IMR-90 (cell line): ENCODE measurements around the gene DHX57. TPM values are rescaled to one million over a fixed set of nuclear protein-coding genes. Genes with fewer than 3 reads are reported as not detected.

Experiments
- ATAC-seq: fragments of 200-7000 bp; cut with Tn5 transposase; 2 replicates; pipeline ENCODE4 v1.9.1; 2020; ENCODE audit warnings: low read depth, mild to moderate bottlenecking, moderate library complexity
- BruUV-seq: library from RNA; stranded (reverse); fragments of 400-500 nt; replicated peaks from 2 replicates; lab custom pipeline; 2021; lab: Mats Ljungman, UMichigan
- CTCF ChIA-PET: fragments of 300-600 bp; formaldehyde crosslinking; extraction: SDS; loops from one replicate; lab custom pipeline; 2021; ENCODE audit warnings: antibody characterized with exemption; lab: Yijun Ruan, JAX
- POLR2A ChIA-PET: fragments of 300-600 bp; sonication (Branson Sonifier 250); formaldehyde crosslinking; loops from one replicate; lab custom pipeline; 2022; ENCODE audit warnings: antibody characterized with exemption; ENCODE audit not compliant: unreplicated experiment; lab: Charles Lee
- DNase-seq: peaks from one replicate; pipeline ENCODE4 v3.0.0; 2013
- H2AFZ ChIP-seq: replicated peaks from 2 replicates; pipeline ENCODE3; 2013; ENCODE audit warnings: low read length, mild to moderate bottlenecking; ENCODE audit not compliant: poor library complexity
- H2AK5ac ChIP-seq: 2 replicates; pipeline ENCODE4 v1.6.1; 2013; ENCODE audit warnings: low read depth, low read length, inconsistent platforms
- H2AK9ac ChIP-seq: replicated peaks from 2 replicates; pipeline ENCODE3; 2013; ENCODE audit warnings: mild to moderate bottlenecking, low read depth, low read length, moderate library complexity; ENCODE audit not compliant: poor library complexity
- H2BK120ac ChIP-seq: 2 replicates; pipeline ENCODE4 v1.6.1; 2013; ENCODE audit warnings: low read depth, low read length, inconsistent platforms
- H2BK15ac ChIP-seq: 3 replicates; pipeline ENCODE4 v1.6.1; 2013; ENCODE audit warnings: low read depth, low read length, inconsistent platforms
- H2BK20ac ChIP-seq: 2 replicates; pipeline ENCODE4 v1.6.1; 2013; ENCODE audit warnings: low read depth, mild to moderate bottlenecking, inconsistent platforms, low read length, moderate library complexity
- H2BK5ac ChIP-seq: 2 replicates; pipeline ENCODE4 v1.6.1; 2013; ENCODE audit warnings: mild to moderate bottlenecking, low read depth, low read length, inconsistent platforms; ENCODE audit not compliant: poor library complexity, severe bottlenecking
- H3K14ac ChIP-seq: replicated peaks from 2 replicates; pipeline ENCODE4 v1.6.1; 2013; ENCODE audit warnings: low read depth, low read length, inconsistent platforms
- H3K18ac ChIP-seq: 2 replicates; pipeline ENCODE4 v1.6.1; 2013; ENCODE audit warnings: low read depth, low read length, control low read depth
- H3K23ac ChIP-seq: 2 replicates; pipeline ENCODE4 v1.6.1; 2013; ENCODE audit warnings: low read depth, low read length, inconsistent platforms
- H3K27ac ChIP-seq: 2 replicates; pipeline ENCODE4 v1.5.1; 2013; ENCODE audit warnings: mild to moderate bottlenecking, control low read depth, low read length; ENCODE audit not compliant: insufficient read depth
- H3K27me3 ChIP-seq: 2 replicates; pipeline ENCODE4 v1.6.1; 2013; ENCODE audit warnings: low read length; ENCODE audit not compliant: control insufficient read depth, insufficient read depth
- H3K36me3 ChIP-seq: 2 replicates; pipeline ENCODE4 v1.6.1; 2013; ENCODE audit warnings: low read length, mixed read lengths; ENCODE audit not compliant: control insufficient read depth, insufficient read depth
- H3K4ac ChIP-seq: 2 replicates; pipeline ENCODE4 v1.6.1; 2013; ENCODE audit warnings: low read depth, low read length, inconsistent platforms
- H3K4me1 ChIP-seq: 2 replicates; pipeline ENCODE4 v1.6.1; 2013; ENCODE audit warnings: low read length, mixed read lengths; ENCODE audit not compliant: control insufficient read depth, insufficient read depth
- H3K4me2 ChIP-seq: 2 replicates; pipeline ENCODE4 v1.6.1; 2013; ENCODE audit warnings: low read depth, mild to moderate bottlenecking, control low read depth, low read length, moderate library complexity
- H3K4me3 ChIP-seq: 2 replicates; pipeline ENCODE4 v1.5.1; 2013; ENCODE audit warnings: low read depth, mild to moderate bottlenecking, control low read depth, low read length, moderate library complexity; ENCODE audit not compliant: insufficient read depth
- H3K56ac ChIP-seq: 2 replicates; pipeline ENCODE4 v1.6.1; 2013; ENCODE audit warnings: low read length, inconsistent platforms; ENCODE audit not compliant: insufficient read depth; ENCODE audit errors: extremely low read depth
- H3K79me1 ChIP-seq, 2 experiments: 2 replicates each; pipeline ENCODE4 v1.6.1; 2013; ENCODE audit warnings: low read length in 2 of 2, inconsistent platforms in 1 of 2, low read depth in 1 of 2
- H3K9ac ChIP-seq: 2 replicates; pipeline ENCODE4 v1.6.1; 2013; ENCODE audit warnings: low read depth, low read length, control low read depth
- H3K9me1 ChIP-seq: 2 replicates; pipeline ENCODE4 v1.6.1; 2013; ENCODE audit warnings: low read length, inconsistent platforms; ENCODE audit not compliant: insufficient read depth
- H3K9me3 ChIP-seq: 2 replicates; pipeline ENCODE4 v1.6.1; 2013; ENCODE audit warnings: low read length; ENCODE audit not compliant: control insufficient read depth, insufficient read depth
- H4K20me1 ChIP-seq: 2 replicates; pipeline ENCODE4 v1.6.1; 2013; ENCODE audit warnings: low read length, inconsistent platforms; ENCODE audit not compliant: insufficient read depth
- H4K5ac ChIP-seq: 2 replicates; pipeline ENCODE4 v1.6.1; 2013; ENCODE audit warnings: mild to moderate bottlenecking, low read depth, low read length, control low read depth
- H4K8ac ChIP-seq, 2 experiments: 2 replicates each; pipeline ENCODE4 v1.6.1; 2013; ENCODE audit warnings: low read depth in 2 of 2, low read length in 2 of 2, control low read depth in 1 of 2, inconsistent platforms in 1 of 2
- H4K91ac ChIP-seq: 2 replicates; pipeline ENCODE4 v1.6.1; 2013; ENCODE audit warnings: low read depth, low read length, inconsistent platforms; ENCODE audit not compliant: insufficient read depth
- BHLHE40 ChIP-seq: fragments of 150-350 bp; IDR thresholded peaks from 2 replicates; pipeline ENCODE4 v1.6.1; 2016; ENCODE audit warnings: mild to moderate bottlenecking, low read depth, low read length
- CEBPB ChIP-seq: IDR thresholded peaks from 2 replicates; pipeline ENCODE4 v1.6.1; 2012; ENCODE audit warnings: low read depth, low read length, improper control_type of control experiment
- CHD1 ChIP-seq: IDR thresholded peaks from 2 replicates; pipeline ENCODE4 v1.6.1; 2012; ENCODE audit warnings: low read depth, low read length, improper control_type of control experiment
- CTCF ChIP-seq: conservative IDR thresholded peaks from 2 replicates; pipeline ENCODE4 v1.5.1; 2012; ENCODE audit warnings: mild to moderate bottlenecking, low read depth, low read length, improper control_type of control experiment
- ELK1 ChIP-seq: fragments of 150-350 bp; IDR thresholded peaks from 2 replicates; pipeline ENCODE4 v1.6.1; 2016; ENCODE audit warnings: low read depth, mild to moderate bottlenecking, low read length, moderate library complexity, borderline replicate concordance
- FOS ChIP-seq: fragments of 150-350 bp; IDR thresholded peaks from 2 replicates; pipeline ENCODE4 v1.6.1; 2016; ENCODE audit warnings: low read depth, low read length
- MAFK ChIP-seq: IDR thresholded peaks from 2 replicates; pipeline ENCODE4 v1.6.1; 2012; ENCODE audit warnings: low read depth, low read length, improper control_type of control experiment
- MAZ ChIP-seq: IDR thresholded peaks from 2 replicates; pipeline ENCODE4 v1.6.1; 2012; ENCODE audit warnings: low read depth, mild to moderate bottlenecking, low read length, improper control_type of control experiment, moderate library complexity, borderline replicate concordance
- MXI1 ChIP-seq: IDR thresholded peaks from 2 replicates; pipeline ENCODE4 v1.6.1; 2012; ENCODE audit warnings: low read depth, mild to moderate bottlenecking, low read length, moderate library complexity, borderline replicate concordance
- NFE2L2 ChIP-seq: fragments of 150-350 bp; IDR thresholded peaks from 2 replicates; pipeline ENCODE4 v1.6.1; 2016; ENCODE audit warnings: low read depth, mild to moderate bottlenecking, low read length
- POLR2A ChIP-seq: IDR thresholded peaks from 2 replicates; pipeline ENCODE4 v1.6.1; 2012; ENCODE audit warnings: mild to moderate bottlenecking, low read depth, low read length
- RAD21 ChIP-seq: IDR thresholded peaks from 2 replicates; pipeline ENCODE4 v1.6.1; 2012; ENCODE audit warnings: low read length, improper control_type of control experiment
- RCOR1 ChIP-seq: IDR thresholded peaks from 2 replicates; pipeline ENCODE4 v1.6.1; 2012; ENCODE audit warnings: mild to moderate bottlenecking, low read length, improper control_type of control experiment; ENCODE audit not compliant: insufficient replicate concordance
- RFX5 ChIP-seq: IDR thresholded peaks from 2 replicates; pipeline ENCODE4 v1.8.0; 2012; ENCODE audit warnings: low read depth, mild to moderate bottlenecking, low read length, moderate library complexity
- SMC3 ChIP-seq: fragments of 150-350 bp; IDR thresholded peaks from 2 replicates; pipeline ENCODE4 v1.6.1; 2016; ENCODE audit warnings: low read depth, mild to moderate bottlenecking, antibody characterized with exemption, low read length, moderate library complexity
- USF2 ChIP-seq: fragments of 150-350 bp; IDR thresholded peaks from 2 replicates; pipeline ENCODE4 v1.6.1; 2017; ENCODE audit warnings: mild to moderate bottlenecking, antibody characterized with exemption, low read length, low read depth
- WGBS, 2 experiments: methylation state at CpG; one replicate each; pipeline versions ENCODE4 v1.1.5 to v1.1.7; 2013; ENCODE audit warnings: missing lambda C conversion rate in 2 of 2; ENCODE audit not compliant: insufficient read length in 1 of 2; ENCODE audit errors: extremely low coverage in 2 of 2; 5-methylcytosine and 5-hydroxymethylcytosine counted together
- dilution Hi-C: fragments of 300-500 bp; cut with HindIII; formaldehyde crosslinking; loops from one replicate; pipeline ENCODE4 v1.14.3; 2018; ENCODE audit warnings: low sequenced_read_pairs; ENCODE audit not compliant: unreplicated experiment
- in situ Hi-C: fragments of 300-500 bp; cut with MboI; formaldehyde crosslinking; loops from 3 replicates; pipeline ENCODE4 v1.14.3; 2019; ENCODE audit warnings: low sequenced_read_pairs, inconsistent platforms, mixed read lengths
- intact Hi-C: fragments of 100-400 bp; cut with micrococcal nuclease; formaldehyde crosslinking; loops from 2 replicates; pipeline ENCODE4 v1.10.0; 2022
- polyA plus RNA-seq, 3 experiments: library from polyadenylated mRNA; depleted of rRNA; stranded (reverse); fragments of >200 nt; gene quantifications; 2 replicates each; pipeline ENCODE4 v1.2.3, GENCODE V29; 2012; ENCODE audit warnings: low replicate concordance in 1 of 3
- total RNA-seq: library from RNA; depleted of rRNA; stranded (reverse); fragments of >200 nt; gene quantifications from 2 replicates; pipeline ENCODE4 v1.2.3, GENCODE V29; 2012

Gene DHX57
- total and polyA plus RNA-seq, 2 of the 4 experiments (the other 2 are of a cell fraction): 9.5 to 24.4 TPM

- no peak for ATAC-seq
- ChIA-PET CTCF (interaction anchor here (0.6 kb wide), 1 partner anchor 35 kb away, joined by 3 read pairs; no protein-coding TSS in a partner anchor), POLR2A (no interaction called here)
These were observed 36.9 kb upstream of the DHX57 start for GRCh38 chr2:38912619-38913018.

More at GRCh38 chr2:38912619-38913018, 36.9 kb upstream of the DHX57 start:
- H3K23ac ChIP-seq: no peak overlapping the region
- no peaks in the 10 kb centered on the region for H4K20me1 ChIP-seq
- no peaks in the 10 kb centered on the region for H3K9me3 ChIP-seq
- no peak overlapping the region for H3K14ac ChIP-seq
- WGBS, 2 experiments: no CpG with 5 or more reads among the region's 1 CpG
- intact Hi-C loops: no loop called here
- no peak overlapping the region for H2AK9ac ChIP-seq
- no peak overlapping the region for H2BK120ac ChIP-seq
- no peak overlapping the region for H2BK20ac ChIP-seq
- no peak overlapping the region for H3K4me2 ChIP-seq
- H4K5ac ChIP-seq: no peak overlapping the region
- H2BK15ac ChIP-seq: no peak overlapping the region
- no peaks in the 10 kb centered on the region for H3K36me3 ChIP-seq
- H3K79me1 ChIP-seq: no peaks in the 10 kb centered on the region
- no peaks in the 10 kb centered on the region for H3K27me3 ChIP-seq
- TF ChIP-seq POLR2A (no peak), SMC3 (no peak), RFX5 (no peak), RCOR1 (no peak), MAZ (no peak), CHD1 (no peak), CTCF (no peak), RAD21 (no peak), USF2 (no peak), MXI1 (no peak), NFE2L2 (no peak), BHLHE40 (no peak), ELK1 (no peak), FOS (no peak), CEBPB (no peak), MAFK (no peak)
- in situ Hi-C loops: no loop called here
- dilution Hi-C loops: no loop called here
- no peak overlapping the region for H3K4me3 ChIP-seq
- DNase-seq: no peak
- H3K56ac ChIP-seq: no peak overlapping the region
- no peaks in the 10 kb centered on the region for H3K4me1 ChIP-seq
- no peak overlapping the region for H2BK5ac ChIP-seq
- H3K4ac ChIP-seq: no peak overlapping the region
- H4K91ac ChIP-seq: no peak overlapping the region
- no peak overlapping the region for H2AK5ac ChIP-seq
- no peak overlapping the region for H4K8ac ChIP-seq
- no peak overlapping the region for H3K9ac ChIP-seq
- no peak overlapping the region for H3K18ac ChIP-seq
- H2AFZ ChIP-seq: no peak overlapping the region
- H3K9me1 ChIP-seq: no peaks in the 10 kb centered on the region
- BruUV-seq: no TSS peak
- no peak overlapping the region for H3K27ac ChIP-seq
